ENCODE data around the gene NECTIN2.
"Not testable (repeated sequence)": the region's sequence is repeated elsewhere in the genome, so short reads cannot be mapped to it uniquely, and the experiment has no call there.

DNA sequence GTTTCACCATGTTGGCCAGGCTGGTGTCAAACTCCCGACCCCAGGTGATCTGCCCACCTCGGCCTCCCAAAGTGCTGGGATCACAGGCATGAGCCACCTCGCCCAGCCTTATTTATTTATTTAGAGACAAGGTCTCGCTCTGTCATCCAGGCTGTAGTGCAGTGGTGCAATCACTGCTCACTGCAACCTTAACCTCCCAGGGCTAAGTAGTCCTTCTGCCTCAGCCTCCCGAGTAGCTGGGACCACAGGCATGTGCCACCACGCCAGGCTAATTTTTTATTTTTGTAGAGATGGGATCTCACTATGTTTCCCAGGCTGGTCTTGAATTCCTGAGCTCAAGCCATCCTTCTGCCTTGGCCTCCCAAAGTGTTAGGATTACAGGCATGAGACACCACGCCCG is 11.7 kb upstream of the NECTIN2 start:
- TF ChIP-seq, protein P1, sequence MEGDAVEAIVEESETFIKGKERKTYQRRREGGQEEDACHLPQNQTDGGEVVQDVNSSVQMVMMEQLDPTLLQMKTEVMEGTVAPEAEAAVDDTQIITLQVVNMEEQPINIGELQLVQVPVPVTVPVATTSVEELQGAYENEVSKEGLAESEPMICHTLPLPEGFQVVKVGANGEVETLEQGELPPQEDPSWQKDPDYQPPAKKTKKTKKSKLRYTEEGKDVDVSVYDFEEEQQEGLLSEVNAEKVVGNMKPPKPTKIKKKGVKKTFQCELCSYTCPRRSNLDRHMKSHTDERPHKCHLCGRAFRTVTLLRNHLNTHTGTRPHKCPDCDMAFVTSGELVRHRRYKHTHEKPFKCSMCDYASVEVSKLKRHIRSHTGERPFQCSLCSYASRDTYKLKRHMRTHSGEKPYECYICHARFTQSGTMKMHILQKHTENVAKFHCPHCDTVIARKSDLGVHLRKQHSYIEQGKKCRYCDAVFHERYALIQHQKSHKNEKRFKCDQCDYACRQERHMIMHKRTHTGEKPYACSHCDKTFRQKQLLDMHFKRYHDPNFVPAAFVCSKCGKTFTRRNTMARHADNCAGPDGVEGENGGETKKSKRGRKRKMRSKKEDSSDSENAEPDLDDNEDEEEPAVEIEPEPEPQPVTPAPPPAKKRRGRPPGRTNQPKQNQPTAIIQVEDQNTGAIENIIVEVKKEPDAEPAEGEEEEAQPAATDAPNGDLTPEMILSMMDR (IDR thresholded peaks at IDR 0.05): not testable (repeated sequence)
- TF ChIP-seq EZH2 (IDR thresholded peaks at IDR 0.05; ENCODE audit: borderline replicate concordance, insufficient read depth, low read depth, low read length, poor library complexity, severe bottlenecking): not testable (repeated sequence)

Measured in B cell (primary cell).